ENCODE data around the gene ASTN2.
A peak's percentile ranks its signal among the peaks of the same experiment; 100 is the strongest.

ASTN2 gene

DNA sequence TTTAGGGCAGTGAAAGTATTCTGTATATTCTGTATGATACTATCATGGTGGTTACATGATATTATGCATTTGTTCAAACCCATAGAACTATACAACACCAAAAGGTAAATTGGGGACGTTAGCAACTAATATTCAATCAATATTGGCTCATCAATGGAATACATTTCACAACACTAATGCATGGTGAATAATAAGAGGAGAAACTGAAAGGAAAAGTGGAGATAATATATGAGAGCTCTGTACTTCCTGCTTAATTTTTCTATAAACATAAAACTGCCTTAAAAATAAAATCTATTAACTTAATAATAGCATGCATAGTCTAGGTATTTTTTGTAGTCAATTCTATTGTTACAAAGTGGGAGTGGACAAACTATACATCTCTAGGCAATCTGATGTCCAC lies 661.5 kb downstream of the ASTN2 start:
- no peak for DNase-seq (ENCODE audit: low read depth, low spot score)

DNA sequence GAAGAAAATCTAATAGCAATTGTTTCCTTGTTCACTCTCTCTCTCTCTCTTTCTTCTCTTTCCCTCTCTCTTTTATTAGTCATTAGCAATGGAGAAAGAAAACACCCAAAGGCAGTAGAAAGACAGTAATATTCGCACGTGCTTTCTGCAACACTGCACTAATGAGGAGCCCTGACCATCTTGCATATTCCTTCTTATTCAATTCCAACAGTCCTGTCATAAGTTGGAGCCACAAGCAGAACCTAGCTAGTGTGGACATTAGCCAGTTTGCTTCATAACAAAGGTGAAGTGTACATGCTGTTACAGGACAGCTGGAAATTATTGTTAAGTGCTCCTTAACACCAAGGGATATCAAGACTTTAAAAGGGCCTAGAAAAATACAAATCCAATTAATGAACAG lies 664.3 kb downstream of the ASTN2 start:
- no peak for DNase-seq (ENCODE audit: low read depth, low spot score)

DNA sequence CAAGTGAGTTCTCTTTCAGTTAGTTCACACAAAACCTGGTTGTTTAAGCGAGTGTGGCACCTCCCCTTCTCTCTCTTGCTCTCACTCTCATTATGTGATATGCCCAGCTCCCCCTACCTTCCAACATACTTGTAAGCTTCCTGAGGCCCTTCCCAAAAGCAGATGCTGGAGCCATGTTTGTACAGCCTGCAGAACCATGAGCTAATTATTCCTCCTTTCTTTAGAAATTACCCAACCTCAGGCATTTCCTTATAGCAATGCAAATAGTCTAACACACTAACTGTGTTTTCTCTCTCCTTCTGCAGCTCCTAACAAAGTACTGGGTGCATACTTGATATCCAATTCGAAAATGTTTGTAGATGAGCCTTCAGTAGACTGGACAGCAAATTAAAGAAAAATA lies 665.1 kb downstream of the ASTN2 start:
- DNase-seq (ENCODE audit: low read depth, low spot score), result no peak

DNA sequence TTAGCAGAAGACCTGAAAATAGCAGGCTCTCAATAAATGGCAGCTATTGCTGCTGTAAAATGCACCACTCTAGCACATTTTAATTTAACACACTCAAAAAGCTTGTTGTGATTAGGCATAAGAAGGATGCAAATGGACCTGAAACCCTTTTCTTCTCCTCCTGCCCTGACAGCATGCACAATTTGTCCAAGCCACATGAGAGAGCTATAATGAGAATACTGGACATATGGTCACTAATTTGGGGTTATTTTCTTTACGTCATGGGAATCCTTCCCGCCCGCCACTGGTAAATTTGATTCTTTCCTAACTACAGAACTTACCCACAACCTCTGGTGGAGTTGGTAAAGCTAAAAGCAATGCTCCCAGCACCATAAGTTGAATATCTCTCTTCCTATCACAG lies 665.7 kb downstream of the ASTN2 start:
- DNase-seq (ENCODE audit: low read depth, low spot score), result no peak

DNA sequence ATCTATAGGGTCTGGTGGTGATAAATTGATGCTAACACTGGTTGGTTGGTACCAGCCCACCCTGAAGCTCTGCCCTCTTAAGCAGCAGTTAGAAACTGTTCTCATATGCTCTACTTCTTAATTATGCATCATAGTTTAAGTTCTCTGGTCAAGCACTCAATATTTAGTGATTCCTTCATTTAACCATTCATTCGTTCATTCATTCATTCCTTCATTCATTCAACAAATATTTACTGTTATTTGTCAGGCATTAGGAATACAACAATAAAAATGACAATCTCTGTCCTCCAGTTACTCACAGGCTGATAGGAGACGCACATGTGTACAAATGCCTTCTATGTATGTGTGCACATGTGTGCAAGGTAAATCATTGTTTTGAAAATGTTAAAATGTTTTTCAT lies 673.1 kb downstream of the ASTN2 start:
- DNase-seq (ENCODE audit: low read depth, low spot score), result no peak

DNA sequence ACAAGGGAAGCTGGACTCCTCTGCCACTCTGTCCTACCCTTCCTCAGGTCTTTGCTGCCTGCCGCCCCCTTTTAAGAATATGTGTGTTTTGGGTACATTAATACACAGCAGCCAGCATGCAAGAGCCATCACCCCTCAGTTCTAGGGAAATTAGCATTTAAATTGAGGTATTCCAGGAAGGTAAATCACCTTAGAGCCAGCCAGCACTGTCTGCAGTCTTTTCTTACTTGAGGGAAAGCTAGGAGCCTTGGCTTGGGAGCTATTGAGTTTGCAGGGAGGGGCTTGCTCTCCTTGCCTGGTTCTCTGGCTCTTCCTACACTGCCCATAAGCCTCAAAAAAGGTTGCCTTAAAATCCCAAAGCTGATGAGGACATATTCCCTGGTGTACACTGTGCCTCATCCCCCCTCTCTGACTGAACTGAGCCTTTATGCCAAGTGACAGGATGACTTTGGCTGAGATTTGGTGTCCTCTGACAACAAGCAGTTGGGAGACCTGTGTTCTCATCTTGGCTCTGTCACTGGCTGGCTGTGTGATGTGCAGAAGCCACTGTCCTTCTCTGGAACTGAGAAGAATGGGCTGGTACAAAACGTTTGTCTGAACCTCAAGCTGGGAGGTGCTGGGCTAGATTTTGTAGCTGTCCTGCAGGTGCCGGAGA lies 673.6 kb downstream of the ASTN2 start:
- no peak for DNase-seq (ENCODE audit: low read depth, low spot score)

DNA sequence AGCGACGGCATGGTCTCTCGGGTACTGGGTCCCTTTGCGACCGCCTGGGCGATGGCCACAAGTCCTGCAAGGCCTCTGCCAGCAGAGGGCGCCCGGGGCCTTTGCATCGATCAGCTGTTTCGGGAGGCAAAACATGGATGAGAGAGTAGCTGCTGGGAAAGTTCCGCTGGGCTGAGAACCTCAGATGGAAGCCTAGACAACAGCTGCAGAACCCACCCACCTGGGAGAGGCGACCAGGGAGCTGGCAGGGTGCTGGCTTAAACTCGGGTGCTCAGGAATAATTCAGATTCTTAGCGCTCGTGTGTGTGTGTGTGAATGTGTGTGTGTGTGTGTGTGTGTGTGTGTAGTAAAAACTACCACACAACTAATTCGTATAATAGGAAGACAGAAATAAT lies 677.7 kb downstream of the ASTN2 start:
- DNase-seq (ENCODE audit: low read depth, low spot score), result peak; percentile 39

DNA sequence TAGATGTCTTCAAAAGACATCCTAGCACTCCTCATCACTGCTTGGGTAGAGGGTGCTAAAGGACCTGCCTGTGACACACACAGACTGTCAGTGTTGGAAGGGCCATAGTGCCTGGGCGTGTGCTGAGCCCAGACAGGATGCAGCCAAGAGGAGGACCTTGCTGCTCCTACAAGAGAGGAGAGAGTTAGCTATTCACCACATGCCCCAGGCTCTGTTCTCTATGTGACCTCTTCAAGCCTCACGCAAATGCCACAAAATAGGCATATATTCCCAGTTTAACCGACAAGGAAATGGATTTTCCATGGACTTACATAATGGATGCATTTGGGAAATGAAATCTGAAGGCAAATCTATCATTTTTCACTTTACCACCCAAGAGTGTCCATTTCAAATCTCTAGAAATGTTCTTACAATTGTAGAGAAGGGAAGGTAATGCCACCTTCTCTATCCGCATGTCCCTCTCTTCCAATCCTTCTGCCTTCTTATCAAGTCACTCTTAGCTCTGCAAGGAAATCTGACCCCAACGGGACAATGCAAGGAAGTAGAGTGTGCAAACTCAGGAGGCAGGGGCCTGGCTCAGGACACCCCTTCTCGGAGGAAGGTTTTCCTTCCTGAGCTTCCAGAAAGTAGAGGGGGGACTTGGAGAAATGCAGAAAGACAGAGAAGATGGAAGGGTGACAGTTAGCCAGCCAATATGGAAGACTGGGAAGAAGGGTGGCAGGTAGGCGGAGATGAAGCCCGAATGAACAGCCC lies 678.3 kb downstream of the ASTN2 start:
- DNase-seq (ENCODE audit: low read depth, low spot score), result no peak

DNA sequence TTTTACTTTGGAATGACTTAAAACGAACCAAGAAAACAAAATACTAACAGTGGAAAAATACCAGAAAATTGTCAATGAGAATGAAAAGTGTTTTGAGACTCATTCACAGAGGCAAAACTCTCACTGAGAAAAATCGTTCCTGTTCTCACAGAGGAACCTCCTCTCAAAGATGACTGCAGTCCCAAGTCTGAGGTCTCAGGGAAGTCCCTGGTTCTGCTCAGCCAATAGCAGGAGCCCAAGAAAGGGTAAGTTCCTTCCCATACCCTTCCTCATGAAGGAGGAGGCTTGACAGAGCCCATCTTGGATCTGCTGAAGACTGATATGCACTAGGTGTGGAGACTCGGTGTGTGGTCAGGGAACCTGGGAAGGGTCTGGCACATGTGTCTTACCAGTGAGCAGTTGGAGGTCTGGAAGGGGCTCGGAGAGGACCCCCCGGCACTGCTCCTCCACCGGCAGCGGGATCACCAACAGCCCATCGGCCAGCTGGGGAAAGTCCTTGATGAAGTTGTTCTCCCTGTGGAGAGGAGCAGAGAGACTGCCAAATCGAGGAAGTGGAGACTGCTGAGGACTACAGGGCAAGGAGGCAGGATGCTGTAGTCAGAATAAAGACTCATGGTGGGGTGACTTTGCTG lies 681.7 kb downstream of the ASTN2 start:
- no peak for DNase-seq (ENCODE audit: low read depth, low spot score)

DNA sequence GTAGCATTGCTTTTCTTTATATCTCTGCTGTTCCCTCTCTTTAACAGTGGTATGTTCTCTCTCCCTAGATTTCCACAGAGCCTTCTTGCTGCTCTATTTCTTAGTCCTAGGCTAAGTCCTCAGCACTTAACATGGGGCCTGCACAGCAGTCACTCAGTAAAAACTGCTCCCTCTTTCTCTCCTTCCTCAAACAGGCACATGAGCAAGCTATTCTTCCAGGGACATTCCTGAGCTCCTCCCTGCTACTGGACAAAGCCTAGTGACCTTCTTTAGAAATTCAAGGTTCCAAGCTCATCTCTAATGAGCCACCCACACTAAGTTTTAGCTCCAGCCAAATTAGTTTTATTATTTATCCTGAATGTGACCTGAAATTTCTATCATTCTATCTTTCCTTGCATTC lies 688.3 kb downstream of the ASTN2 start:
- no peak for DNase-seq (ENCODE audit: low read depth, low spot score)

DNA sequence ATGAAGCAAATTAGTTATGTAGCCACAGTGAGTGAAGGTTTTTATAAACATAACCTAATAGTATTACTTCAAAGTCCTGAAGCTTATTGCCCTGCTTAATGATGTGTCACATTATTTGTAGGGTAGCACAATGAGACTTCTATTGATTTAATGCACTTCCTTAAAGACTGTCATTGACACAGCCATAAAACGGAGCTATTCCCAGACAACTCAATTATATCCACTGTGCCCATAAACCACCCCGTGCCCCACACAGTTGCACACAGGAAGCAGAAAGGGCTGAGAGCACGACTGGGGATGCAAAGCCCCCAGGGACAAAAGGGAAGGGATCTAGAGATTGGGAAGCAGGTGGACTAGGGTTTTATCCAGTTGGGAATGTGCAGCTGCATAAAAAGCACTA lies 690.7 kb downstream of the ASTN2 start:
- no peak for DNase-seq (ENCODE audit: low read depth, low spot score)

DNA sequence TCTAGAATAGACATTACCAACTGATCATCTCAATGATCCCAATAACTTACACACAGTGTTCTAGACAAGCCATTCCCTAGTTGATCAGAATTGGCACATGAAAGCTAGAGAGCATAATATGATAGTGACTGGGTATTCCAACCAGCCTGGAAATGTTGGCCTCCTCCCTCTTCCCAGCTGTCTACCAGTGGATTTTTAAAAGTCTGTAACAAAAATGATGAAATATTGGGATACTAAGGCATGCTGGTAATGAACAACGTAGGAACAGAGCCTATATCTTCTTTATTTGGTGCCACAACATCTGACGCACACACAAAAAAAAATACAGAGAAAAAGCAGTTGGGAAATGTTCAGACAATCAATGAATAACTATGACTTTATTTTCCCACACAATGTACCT lies 692.9 kb downstream of the ASTN2 start:
- no peak for DNase-seq (ENCODE audit: low read depth, low spot score)

DNA sequence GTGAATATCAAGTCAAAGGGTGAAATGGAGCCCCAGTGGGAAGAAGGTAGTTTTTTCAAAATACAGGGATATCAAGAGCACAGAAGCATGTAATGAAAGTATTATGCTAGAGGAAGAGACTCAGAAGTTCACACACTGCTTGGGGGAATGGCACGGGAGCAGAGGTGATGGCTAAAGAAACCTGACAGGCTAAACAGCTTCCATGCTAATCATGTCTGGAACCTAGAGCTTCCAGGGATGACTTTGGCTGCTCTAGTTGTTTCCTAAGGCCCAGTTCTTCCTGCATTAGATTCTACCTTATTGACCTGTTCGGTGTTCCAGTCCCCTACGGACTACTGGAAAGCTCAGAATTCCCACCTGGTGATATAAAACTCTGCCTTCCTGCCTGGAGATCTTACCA lies 693.4 kb downstream of the ASTN2 start:
- DNase-seq (ENCODE audit: low read depth, low spot score), result no peak

DNA sequence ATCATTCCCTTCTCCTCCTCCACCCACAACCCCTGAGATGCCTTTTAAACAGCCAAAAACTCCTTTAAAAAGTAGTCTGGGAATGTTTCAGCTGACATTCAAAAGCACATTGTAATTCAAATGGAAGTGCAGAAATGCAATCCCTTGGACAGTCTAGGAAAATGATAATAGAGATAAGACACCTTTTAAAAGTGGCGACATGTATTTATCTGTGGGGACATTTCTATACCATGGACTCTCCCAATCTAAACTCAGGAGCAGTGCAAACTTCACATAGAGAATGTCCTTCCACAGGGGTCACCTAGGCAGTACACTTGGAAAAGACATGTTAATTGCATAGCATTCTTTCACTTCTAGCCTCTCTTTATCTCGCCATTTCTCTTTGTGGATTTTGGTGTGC lies 694.7 kb downstream of the ASTN2 start:
- DNase-seq (ENCODE audit: low read depth, low spot score), result no peak

DNA sequence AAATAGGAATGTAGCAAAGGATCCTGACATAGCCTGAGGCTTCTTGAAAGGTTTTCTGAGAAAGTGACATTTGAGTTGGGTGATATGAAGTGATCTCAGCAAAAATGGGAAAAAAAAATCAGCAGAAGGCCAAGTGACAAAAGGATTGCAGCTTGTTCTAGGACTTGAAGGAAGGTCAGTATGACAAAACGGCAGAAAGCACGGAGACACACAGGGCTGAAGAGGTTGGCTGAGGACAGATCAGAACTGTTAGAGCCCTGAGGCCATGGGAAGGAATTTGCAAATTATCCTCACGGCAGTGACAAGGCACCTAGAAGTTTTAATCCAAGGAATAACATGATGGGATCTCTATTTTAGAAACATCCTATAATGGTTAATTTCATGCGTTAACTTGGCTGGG lies 696.7 kb downstream of the ASTN2 start:
- no peak for DNase-seq (ENCODE audit: low read depth, low spot score)

DNA sequence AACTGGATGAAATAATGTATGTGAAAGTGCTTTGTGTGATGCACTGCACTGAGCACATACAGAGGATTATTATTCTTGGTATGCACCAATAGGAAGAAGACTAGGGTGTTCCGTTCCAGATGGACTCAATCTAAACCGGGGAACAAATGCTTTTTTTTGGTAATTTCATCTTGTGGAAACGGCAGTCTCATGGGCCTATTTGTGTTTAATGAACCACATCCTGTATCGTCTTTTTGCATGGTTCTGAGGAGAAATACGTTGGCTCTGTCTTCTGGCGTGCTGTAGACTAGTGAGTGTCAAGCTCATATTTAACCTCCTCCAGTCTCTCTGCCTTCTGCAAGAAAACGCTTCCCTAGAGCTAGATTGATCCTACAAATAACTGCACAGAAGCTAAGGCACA lies 697.7 kb downstream of the ASTN2 start:
- DNase-seq (ENCODE audit: low read depth, low spot score), result no peak

DNA sequence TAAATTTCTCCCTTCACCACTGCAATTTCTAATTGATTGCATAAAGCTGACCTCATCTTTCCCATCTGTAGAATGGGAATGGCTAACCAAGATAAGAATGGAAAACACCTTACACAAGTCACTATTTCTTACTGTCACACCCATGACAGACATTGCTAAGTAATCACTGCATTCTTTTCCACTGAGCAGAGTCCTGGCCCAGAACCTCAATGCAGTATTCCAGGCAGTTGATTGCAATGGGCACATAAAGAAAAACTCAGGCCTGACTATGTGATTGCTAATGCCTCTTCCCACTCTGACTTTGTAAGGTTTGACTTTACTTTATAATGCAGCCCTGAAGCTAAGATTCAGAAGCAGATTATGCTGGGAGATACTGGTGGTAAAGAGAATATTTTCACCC lies 698.4 kb downstream of the ASTN2 start:
- no peak for DNase-seq (ENCODE audit: low read depth, low spot score)

DNA sequence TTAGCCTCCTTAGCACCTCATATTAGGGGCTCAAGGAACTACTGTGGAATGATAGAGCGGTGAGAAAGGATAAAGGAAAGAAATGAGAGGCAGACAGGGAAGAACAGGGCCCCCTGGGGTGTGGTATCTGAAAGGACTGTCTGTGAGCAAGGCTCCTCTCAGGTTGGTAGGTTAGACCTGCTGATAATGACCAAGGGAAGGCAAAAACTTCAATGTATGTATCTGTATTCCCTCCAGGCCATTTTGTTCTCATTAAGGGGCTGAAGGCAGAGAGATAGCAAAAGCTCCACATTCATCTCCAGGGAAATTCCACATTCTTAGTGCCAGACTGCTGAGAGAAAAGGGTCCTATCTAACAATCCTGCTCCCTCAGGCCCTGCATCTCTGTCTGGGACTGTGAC lies 699.1 kb downstream of the ASTN2 start:
- DNase-seq (ENCODE audit: low read depth, low spot score), result no peak

DNA sequence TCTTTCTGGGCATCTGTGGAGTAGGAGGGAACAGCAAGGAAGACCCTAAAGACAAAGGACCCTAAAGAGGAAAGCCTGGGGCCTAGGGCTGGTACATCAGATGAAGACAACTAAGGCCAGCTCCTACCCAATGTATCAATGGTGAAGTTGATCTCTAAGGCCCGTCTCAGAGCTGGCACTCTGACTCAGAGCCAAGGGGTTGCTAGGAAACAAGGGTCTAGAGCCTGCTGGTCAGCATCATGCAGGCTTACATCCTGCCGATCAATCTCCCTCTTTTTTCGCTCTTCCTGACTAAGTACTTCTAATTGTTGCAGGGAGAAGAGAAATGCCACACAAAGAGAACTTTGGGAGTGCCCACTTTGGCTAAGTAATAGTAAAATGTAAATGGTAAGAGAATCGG lies 701.6 kb downstream of the ASTN2 start:
- DNase-seq (ENCODE audit: low read depth, low spot score), result no peak

DNA sequence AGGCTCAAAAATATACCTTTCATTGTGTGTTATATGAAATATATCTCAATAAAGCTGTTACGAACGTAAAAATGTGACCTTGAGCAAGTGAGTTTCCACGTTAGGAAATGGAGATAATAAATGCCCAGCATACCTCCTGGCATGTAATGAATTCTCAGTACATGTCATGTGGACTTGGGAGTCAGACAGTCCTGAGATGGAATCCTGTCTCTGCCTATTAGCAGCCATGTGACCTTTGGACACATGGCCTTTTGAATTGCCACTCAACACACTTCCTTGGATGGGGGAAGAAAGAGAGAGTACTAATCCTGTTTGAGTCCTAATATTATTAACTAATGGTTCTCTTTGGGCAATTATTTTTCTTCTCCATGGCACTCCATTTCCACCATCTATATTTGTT lies 702.1 kb downstream of the ASTN2 start:
- DNase-seq (ENCODE audit: low read depth, low spot score), result no peak

DNA sequence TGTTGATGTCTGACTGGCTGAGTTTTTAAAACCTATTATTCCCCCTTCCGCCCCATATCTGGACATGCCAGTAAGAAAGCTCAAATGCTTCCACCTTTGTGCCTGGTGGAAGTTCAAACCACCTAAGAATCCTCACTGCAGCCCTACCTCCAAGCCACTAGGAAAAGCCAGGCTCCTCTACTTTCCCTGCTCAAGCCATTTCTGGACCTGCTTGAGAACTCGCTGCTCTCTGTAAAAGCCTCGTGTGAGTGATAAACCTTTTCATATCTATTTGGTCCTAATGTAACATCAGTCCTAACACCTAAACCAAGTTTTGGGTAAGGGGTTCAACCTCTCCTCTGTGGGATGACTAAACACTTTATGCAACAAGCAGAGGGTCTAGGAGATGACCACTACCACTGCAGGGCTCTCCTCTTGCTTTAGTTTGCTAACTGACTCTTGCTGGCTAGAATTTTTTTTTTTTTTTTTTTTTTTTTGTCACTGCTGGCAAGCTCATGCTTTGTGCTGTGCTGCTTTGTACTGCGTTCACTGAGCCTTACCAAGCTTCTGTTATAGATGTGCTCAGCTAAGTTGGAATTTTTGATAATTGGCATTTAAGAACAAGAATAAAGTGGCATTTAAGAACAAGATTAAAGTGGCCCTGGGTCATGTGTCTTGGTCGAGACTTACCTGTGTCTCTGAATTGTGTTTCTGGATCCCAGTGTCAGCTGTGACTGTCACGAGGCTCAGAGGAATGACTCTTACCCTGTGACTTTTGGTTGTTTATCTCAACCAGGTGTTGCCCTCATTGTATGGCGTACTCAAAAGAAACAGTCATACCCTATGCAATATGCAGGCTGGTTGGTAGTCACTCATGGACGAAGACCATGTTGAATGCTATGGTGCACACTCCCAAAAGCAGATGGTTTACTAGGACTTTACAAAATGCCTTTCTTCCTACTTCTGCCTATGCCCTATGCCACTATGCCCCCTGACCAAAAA lies 708.3 kb downstream of the ASTN2 start:
- DNase-seq (ENCODE audit: low read depth, low spot score), result no peak

DNA sequence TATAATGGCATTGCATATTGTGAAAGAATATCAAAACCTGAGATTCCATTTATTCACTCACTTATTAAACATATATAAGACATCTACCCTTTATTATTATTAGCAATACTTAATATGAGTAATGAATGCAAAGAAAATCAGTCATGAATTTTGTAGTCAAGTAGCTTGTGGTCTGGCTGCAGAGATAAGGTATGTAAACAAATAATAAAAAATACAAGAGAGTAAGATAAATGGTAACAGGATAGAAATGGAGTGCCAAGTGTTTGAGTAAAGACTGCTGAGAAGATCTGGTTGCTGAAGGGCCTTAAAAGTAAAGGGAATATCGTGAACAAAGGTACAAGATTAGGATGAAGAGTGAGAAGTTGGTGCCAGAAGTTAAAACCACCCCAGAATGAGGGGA lies 709.3 kb downstream of the ASTN2 start:
- no peak for DNase-seq (ENCODE audit: low read depth, low spot score)
